IMR-90 (cell line): ENCODE results near the gene SLC22A6. TPM values are rescaled to one million over a fixed set of nuclear protein-coding genes. Genes with fewer than 3 reads are reported as not detected.

Source experiments
- ATAC-seq: fragments of 200-7000 bp; cut with Tn5 transposase; 2 replicates; pipeline ENCODE4 v1.9.1; 2020; ENCODE audit warnings: low read depth, mild to moderate bottlenecking, moderate library complexity
- BruUV-seq: library from RNA; stranded (reverse); fragments of 400-500 nt; replicated peaks from 2 replicates; lab custom pipeline; 2021; lab: Mats Ljungman, UMichigan
- CTCF ChIA-PET: fragments of 300-600 bp; formaldehyde crosslinking; extraction: SDS; loops from one replicate; lab custom pipeline; 2021; ENCODE audit warnings: antibody characterized with exemption; lab: Yijun Ruan, JAX
- POLR2A ChIA-PET: fragments of 300-600 bp; sonication (Branson Sonifier 250); formaldehyde crosslinking; loops from one replicate; lab custom pipeline; 2022; ENCODE audit warnings: antibody characterized with exemption; ENCODE audit not compliant: unreplicated experiment; lab: Charles Lee
- DNase-seq: peaks from one replicate; pipeline ENCODE4 v3.0.0; 2013
- H2AFZ ChIP-seq: replicated peaks from 2 replicates; pipeline ENCODE3; 2013; ENCODE audit warnings: low read length, mild to moderate bottlenecking; ENCODE audit not compliant: poor library complexity
- H2AK5ac ChIP-seq: 2 replicates; pipeline ENCODE4 v1.6.1; 2013; ENCODE audit warnings: low read depth, low read length, inconsistent platforms
- H2AK9ac ChIP-seq: replicated peaks from 2 replicates; pipeline ENCODE3; 2013; ENCODE audit warnings: mild to moderate bottlenecking, low read depth, low read length, moderate library complexity; ENCODE audit not compliant: poor library complexity
- H2BK120ac ChIP-seq: 2 replicates; pipeline ENCODE4 v1.6.1; 2013; ENCODE audit warnings: low read depth, low read length, inconsistent platforms
- H2BK15ac ChIP-seq: 3 replicates; pipeline ENCODE4 v1.6.1; 2013; ENCODE audit warnings: low read depth, low read length, inconsistent platforms
- H2BK20ac ChIP-seq: 2 replicates; pipeline ENCODE4 v1.6.1; 2013; ENCODE audit warnings: low read depth, mild to moderate bottlenecking, inconsistent platforms, low read length, moderate library complexity
- H2BK5ac ChIP-seq: 2 replicates; pipeline ENCODE4 v1.6.1; 2013; ENCODE audit warnings: mild to moderate bottlenecking, low read depth, low read length, inconsistent platforms; ENCODE audit not compliant: poor library complexity, severe bottlenecking
- H3K14ac ChIP-seq: replicated peaks from 2 replicates; pipeline ENCODE4 v1.6.1; 2013; ENCODE audit warnings: low read depth, low read length, inconsistent platforms
- H3K18ac ChIP-seq: 2 replicates; pipeline ENCODE4 v1.6.1; 2013; ENCODE audit warnings: low read depth, low read length, control low read depth
- H3K23ac ChIP-seq: 2 replicates; pipeline ENCODE4 v1.6.1; 2013; ENCODE audit warnings: low read depth, low read length, inconsistent platforms
- H3K27ac ChIP-seq: 2 replicates; pipeline ENCODE4 v1.5.1; 2013; ENCODE audit warnings: mild to moderate bottlenecking, control low read depth, low read length; ENCODE audit not compliant: insufficient read depth
- H3K27me3 ChIP-seq: 2 replicates; pipeline ENCODE4 v1.6.1; 2013; ENCODE audit warnings: low read length; ENCODE audit not compliant: control insufficient read depth, insufficient read depth
- H3K36me3 ChIP-seq: 2 replicates; pipeline ENCODE4 v1.6.1; 2013; ENCODE audit warnings: low read length, mixed read lengths; ENCODE audit not compliant: control insufficient read depth, insufficient read depth
- H3K4ac ChIP-seq: 2 replicates; pipeline ENCODE4 v1.6.1; 2013; ENCODE audit warnings: low read depth, low read length, inconsistent platforms
- H3K4me1 ChIP-seq: 2 replicates; pipeline ENCODE4 v1.6.1; 2013; ENCODE audit warnings: low read length, mixed read lengths; ENCODE audit not compliant: control insufficient read depth, insufficient read depth
- H3K4me2 ChIP-seq: 2 replicates; pipeline ENCODE4 v1.6.1; 2013; ENCODE audit warnings: low read depth, mild to moderate bottlenecking, control low read depth, low read length, moderate library complexity
- H3K4me3 ChIP-seq: 2 replicates; pipeline ENCODE4 v1.5.1; 2013; ENCODE audit warnings: low read depth, mild to moderate bottlenecking, control low read depth, low read length, moderate library complexity; ENCODE audit not compliant: insufficient read depth
- H3K56ac ChIP-seq: 2 replicates; pipeline ENCODE4 v1.6.1; 2013; ENCODE audit warnings: low read length, inconsistent platforms; ENCODE audit not compliant: insufficient read depth; ENCODE audit errors: extremely low read depth
- H3K79me1 ChIP-seq, 2 experiments: 2 replicates each; pipeline ENCODE4 v1.6.1; 2013; ENCODE audit warnings: low read length in 2 of 2, inconsistent platforms in 1 of 2, low read depth in 1 of 2
- H3K9ac ChIP-seq: 2 replicates; pipeline ENCODE4 v1.6.1; 2013; ENCODE audit warnings: low read depth, low read length, control low read depth
- H3K9me1 ChIP-seq: 2 replicates; pipeline ENCODE4 v1.6.1; 2013; ENCODE audit warnings: low read length, inconsistent platforms; ENCODE audit not compliant: insufficient read depth
- H3K9me3 ChIP-seq: 2 replicates; pipeline ENCODE4 v1.6.1; 2013; ENCODE audit warnings: low read length; ENCODE audit not compliant: control insufficient read depth, insufficient read depth
- H4K20me1 ChIP-seq: 2 replicates; pipeline ENCODE4 v1.6.1; 2013; ENCODE audit warnings: low read length, inconsistent platforms; ENCODE audit not compliant: insufficient read depth
- H4K5ac ChIP-seq: 2 replicates; pipeline ENCODE4 v1.6.1; 2013; ENCODE audit warnings: mild to moderate bottlenecking, low read depth, low read length, control low read depth
- H4K8ac ChIP-seq, 2 experiments: 2 replicates each; pipeline ENCODE4 v1.6.1; 2013; ENCODE audit warnings: low read depth in 2 of 2, low read length in 2 of 2, control low read depth in 1 of 2, inconsistent platforms in 1 of 2
- H4K91ac ChIP-seq: 2 replicates; pipeline ENCODE4 v1.6.1; 2013; ENCODE audit warnings: low read depth, low read length, inconsistent platforms; ENCODE audit not compliant: insufficient read depth
- BHLHE40 ChIP-seq: fragments of 150-350 bp; IDR thresholded peaks from 2 replicates; pipeline ENCODE4 v1.6.1; 2016; ENCODE audit warnings: mild to moderate bottlenecking, low read depth, low read length
- CEBPB ChIP-seq: IDR thresholded peaks from 2 replicates; pipeline ENCODE4 v1.6.1; 2012; ENCODE audit warnings: low read depth, low read length, improper control_type of control experiment
- CHD1 ChIP-seq: IDR thresholded peaks from 2 replicates; pipeline ENCODE4 v1.6.1; 2012; ENCODE audit warnings: low read depth, low read length, improper control_type of control experiment
- CTCF ChIP-seq: conservative IDR thresholded peaks from 2 replicates; pipeline ENCODE4 v1.5.1; 2012; ENCODE audit warnings: mild to moderate bottlenecking, low read depth, low read length, improper control_type of control experiment
- FOS ChIP-seq: fragments of 150-350 bp; IDR thresholded peaks from 2 replicates; pipeline ENCODE4 v1.6.1; 2016; ENCODE audit warnings: low read depth, low read length
- MAFK ChIP-seq: IDR thresholded peaks from 2 replicates; pipeline ENCODE4 v1.6.1; 2012; ENCODE audit warnings: low read depth, low read length, improper control_type of control experiment
- MAZ ChIP-seq: IDR thresholded peaks from 2 replicates; pipeline ENCODE4 v1.6.1; 2012; ENCODE audit warnings: low read depth, mild to moderate bottlenecking, low read length, improper control_type of control experiment, moderate library complexity, borderline replicate concordance
- MXI1 ChIP-seq: IDR thresholded peaks from 2 replicates; pipeline ENCODE4 v1.6.1; 2012; ENCODE audit warnings: low read depth, mild to moderate bottlenecking, low read length, moderate library complexity, borderline replicate concordance
- NFE2L2 ChIP-seq: fragments of 150-350 bp; IDR thresholded peaks from 2 replicates; pipeline ENCODE4 v1.6.1; 2016; ENCODE audit warnings: low read depth, mild to moderate bottlenecking, low read length
- POLR2A ChIP-seq: IDR thresholded peaks from 2 replicates; pipeline ENCODE4 v1.6.1; 2012; ENCODE audit warnings: mild to moderate bottlenecking, low read depth, low read length
- RAD21 ChIP-seq: IDR thresholded peaks from 2 replicates; pipeline ENCODE4 v1.6.1; 2012; ENCODE audit warnings: low read length, improper control_type of control experiment
- RCOR1 ChIP-seq: IDR thresholded peaks from 2 replicates; pipeline ENCODE4 v1.6.1; 2012; ENCODE audit warnings: mild to moderate bottlenecking, low read length, improper control_type of control experiment; ENCODE audit not compliant: insufficient replicate concordance
- RFX5 ChIP-seq: IDR thresholded peaks from 2 replicates; pipeline ENCODE4 v1.8.0; 2012; ENCODE audit warnings: low read depth, mild to moderate bottlenecking, low read length, moderate library complexity
- SMC3 ChIP-seq: fragments of 150-350 bp; IDR thresholded peaks from 2 replicates; pipeline ENCODE4 v1.6.1; 2016; ENCODE audit warnings: low read depth, mild to moderate bottlenecking, antibody characterized with exemption, low read length, moderate library complexity
- USF2 ChIP-seq: fragments of 150-350 bp; IDR thresholded peaks from 2 replicates; pipeline ENCODE4 v1.6.1; 2017; ENCODE audit warnings: mild to moderate bottlenecking, antibody characterized with exemption, low read length, low read depth
- WGBS, 2 experiments: methylation state at CpG; one replicate each; pipeline versions ENCODE4 v1.1.5 to v1.1.7; 2013; ENCODE audit warnings: missing lambda C conversion rate in 2 of 2; ENCODE audit not compliant: insufficient read length in 1 of 2; ENCODE audit errors: extremely low coverage in 2 of 2; 5-methylcytosine and 5-hydroxymethylcytosine counted together
- dilution Hi-C: fragments of 300-500 bp; cut with HindIII; formaldehyde crosslinking; loops from one replicate; pipeline ENCODE4 v1.14.3; 2018; ENCODE audit warnings: low sequenced_read_pairs; ENCODE audit not compliant: unreplicated experiment
- in situ Hi-C: fragments of 300-500 bp; cut with MboI; formaldehyde crosslinking; loops from 3 replicates; pipeline ENCODE4 v1.14.3; 2019; ENCODE audit warnings: low sequenced_read_pairs, inconsistent platforms, mixed read lengths
- intact Hi-C: fragments of 100-400 bp; cut with micrococcal nuclease; formaldehyde crosslinking; loops from 2 replicates; pipeline ENCODE4 v1.10.0; 2022
- polyA plus RNA-seq, 3 experiments: library from polyadenylated mRNA; depleted of rRNA; stranded (reverse); fragments of >200 nt; gene quantifications; 2 replicates each; pipeline ENCODE4 v1.2.3, GENCODE V29; 2012; ENCODE audit warnings: low replicate concordance in 1 of 3
- total RNA-seq: library from RNA; depleted of rRNA; stranded (reverse); fragments of >200 nt; gene quantifications from 2 replicates; pipeline ENCODE4 v1.2.3, GENCODE V29; 2012
- TF ChIP-seq, protein P1 (sequence below): fragments of 150-350 bp; IDR thresholded peaks from 2 replicates; pipeline ENCODE4 v1.6.1; 2016; ENCODE audit warnings: low read depth, mild to moderate bottlenecking, low read length, moderate library complexity, borderline replicate concordance

Gene SLC22A6
- total and polyA plus RNA-seq, 2 of the 4 experiments (the other 2 are of a cell fraction) = not detected

GRCh38 chr11:62996271-62996670, 11.5 kb upstream of the SLC22A6 start:
- Histone ChIP-seq H3K14ac (no peak overlapping the region), H2AK9ac (no peak overlapping the region), H4K20me1 (no peaks in the 10 kb centered on the region), H4K5ac (no peak overlapping the region), H2BK15ac (no peak overlapping the region), H2AK5ac (no peak overlapping the region), H3K9me3 (no peaks in the 10 kb centered on the region), H3K4ac (no peak overlapping the region), H2BK5ac (no peak overlapping the region), H3K79me1 (no peaks in the 10 kb centered on the region), H3K23ac (no peak overlapping the region), H2BK120ac (no peak overlapping the region), H4K91ac (no peak overlapping the region), H3K9me1 (no peaks in the 10 kb centered on the region; the same call in 1 of the 2 replicates), H2BK20ac (no peak overlapping the region), H2AFZ (peak overlapping the region; percentile 34), H3K4me1 (no peaks in the 10 kb centered on the region), H3K9ac (no peak overlapping the region), H3K27ac (no peak overlapping the region), H3K4me3 (no peak overlapping the region), H3K56ac (no peak overlapping the region), H3K4me2 (no peak overlapping the region), H4K8ac (no peak overlapping the region), H3K27me3 (peaks cover 10% of the 10 kb centered on the region; the same call in 1 of the 2 replicates), H3K36me3 (no peaks in the 10 kb centered on the region), H3K18ac (no peak overlapping the region)
- in situ Hi-C loops (no loop called here), dilution Hi-C loops (no loop called here), intact Hi-C loops (no loop called here)
- ATAC-seq (no peak), DNase-seq (no peak)
- ChIA-PET POLR2A (no interaction called here), CTCF (no interaction called here)
- no CpG with 5 or more reads among the region's 1 CpG for WGBS, 2 experiments
- no TSS peak for BruUV-seq
- TF ChIP-seq RFX5 = no peak
- no peak for TF ChIP-seq MAFK
- no peak for TF ChIP-seq RAD21
- TF ChIP-seq MAZ = no peak
- TF ChIP-seq BHLHE40 = no peak
- no peak for TF ChIP-seq CEBPB
- no peak for TF ChIP-seq POLR2A
- no peak for TF ChIP-seq CTCF
- TF ChIP-seq USF2 = no peak
- no peak for TF ChIP-seq CHD1
- no peak for TF ChIP-seq NFE2L2
- TF ChIP-seq FOS = no peak
- TF ChIP-seq, protein P1, sequence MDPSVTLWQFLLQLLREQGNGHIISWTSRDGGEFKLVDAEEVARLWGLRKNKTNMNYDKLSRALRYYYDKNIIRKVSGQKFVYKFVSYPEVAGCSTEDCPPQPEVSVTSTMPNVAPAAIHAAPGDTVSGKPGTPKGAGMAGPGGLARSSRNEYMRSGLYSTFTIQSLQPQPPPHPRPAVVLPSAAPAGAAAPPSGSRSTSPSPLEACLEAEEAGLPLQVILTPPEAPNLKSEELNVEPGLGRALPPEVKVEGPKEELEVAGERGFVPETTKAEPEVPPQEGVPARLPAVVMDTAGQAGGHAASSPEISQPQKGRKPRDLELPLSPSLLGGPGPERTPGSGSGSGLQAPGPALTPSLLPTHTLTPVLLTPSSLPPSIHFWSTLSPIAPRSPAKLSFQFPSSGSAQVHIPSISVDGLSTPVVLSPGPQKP = no peak
- TF ChIP-seq SMC3 = no peak
- TF ChIP-seq MXI1 = no peak
- TF ChIP-seq RCOR1 = no peak
